Gastrocnemius medialis (tissue), 4 donors: Measurements from ENCODE around the gene TBCA.

ENCODE experiments used
- CTCF ChIP-seq, 5 experiments: fragments of 450-650 bp in 3 of 5; fragments of 200-600 bp in 2 of 5; sonication (generic) in 2 of 5; IDR thresholded peaks in 4 of 5; conservative IDR thresholded peaks in 1 of 5; 1 replicate in 4 of 5; 2 replicates in 1 of 5; pipeline ENCODE4 v1.5.1; 2016 to 2019; ENCODE audit warnings: antibody characterized with exemption in 5 of 5, mild to moderate bottlenecking in 3 of 5, moderate library complexity in 3 of 5
- POLR2A ChIP-seq, 2 donors: fragments of 450-650 bp; IDR thresholded peaks; one replicate each; pipeline ENCODE4 v1.6.1; 2017; ENCODE audit warnings: antibody characterized with exemption in 2 of 2, mild to moderate bottlenecking in 2 of 2, moderate library complexity in 2 of 2

- TF ChIP-seq POLR2A (IDR thresholded peaks at IDR 0.05) (no peak), CTCF (IDR thresholded peaks at IDR 0.05 in 4 of 5, conservative IDR thresholded peaks at IDR 0.05 in 1 of 5) (no peak)
Measured at GRCh38 chr5:77768978-77769377, 7.2 kb downstream of the TBCA start.
